Chondrocyte (in vitro differentiated cells): ENCODE measurements around the gene SNX32. TPM values are rescaled to one million over a fixed set of nuclear protein-coding genes. Genes with fewer than 3 reads are reported as not detected.

Experiments used
- DNase-seq: peaks from one replicate; pipeline ENCODE4 v3.0.0; 2021; ENCODE audit warnings: mixed read lengths, low spot score
- H3K27ac Mint-ChIP-seq: one replicate; pipeline ENCODE4 v1.8.0; 2021; ENCODE audit warnings: mild to moderate bottlenecking, moderate library complexity, mixed read lengths; ENCODE audit not compliant: unreplicated experiment
- H3K27me3 Mint-ChIP-seq: 2 replicates; pipeline ENCODE4 v1.8.0; 2021; ENCODE audit warnings: low read depth, mixed read lengths
- H3K36me3 Mint-ChIP-seq: 2 replicates; pipeline ENCODE4 v1.8.0; 2021; ENCODE audit warnings: low read depth, mixed read lengths
- H3K4me1 Mint-ChIP-seq: 2 replicates; pipeline ENCODE4 v1.8.0; 2021; ENCODE audit warnings: low read depth, mild to moderate bottlenecking, mixed read lengths
- H3K4me3 Mint-ChIP-seq: one replicate; pipeline ENCODE4 v1.8.0; 2021; ENCODE audit warnings: mild to moderate bottlenecking, moderate library complexity, mixed read lengths; ENCODE audit not compliant: unreplicated experiment
- H3K9me3 Mint-ChIP-seq: 2 replicates; pipeline ENCODE4 v1.8.0; 2021; ENCODE audit warnings: low read depth, mixed read lengths
- total RNA-seq: library from RNA; stranded (reverse); gene quantifications from 3 replicates; pipeline ENCODE4 v1.2.1, GENCODE V29; 2021
- TF ChIP-seq, protein P1 (sequence below): fragments of 200-600 bp; sonication (generic); IDR thresholded peaks from 2 replicates; pipeline ENCODE4 v1.5.0; 2021; ENCODE audit warnings: antibody characterized with exemption, mild to moderate bottlenecking, moderate library complexity

Gene SNX32
- total RNA-seq, 1 donor from 2014 or later: 0.80 TPM

DNA sequence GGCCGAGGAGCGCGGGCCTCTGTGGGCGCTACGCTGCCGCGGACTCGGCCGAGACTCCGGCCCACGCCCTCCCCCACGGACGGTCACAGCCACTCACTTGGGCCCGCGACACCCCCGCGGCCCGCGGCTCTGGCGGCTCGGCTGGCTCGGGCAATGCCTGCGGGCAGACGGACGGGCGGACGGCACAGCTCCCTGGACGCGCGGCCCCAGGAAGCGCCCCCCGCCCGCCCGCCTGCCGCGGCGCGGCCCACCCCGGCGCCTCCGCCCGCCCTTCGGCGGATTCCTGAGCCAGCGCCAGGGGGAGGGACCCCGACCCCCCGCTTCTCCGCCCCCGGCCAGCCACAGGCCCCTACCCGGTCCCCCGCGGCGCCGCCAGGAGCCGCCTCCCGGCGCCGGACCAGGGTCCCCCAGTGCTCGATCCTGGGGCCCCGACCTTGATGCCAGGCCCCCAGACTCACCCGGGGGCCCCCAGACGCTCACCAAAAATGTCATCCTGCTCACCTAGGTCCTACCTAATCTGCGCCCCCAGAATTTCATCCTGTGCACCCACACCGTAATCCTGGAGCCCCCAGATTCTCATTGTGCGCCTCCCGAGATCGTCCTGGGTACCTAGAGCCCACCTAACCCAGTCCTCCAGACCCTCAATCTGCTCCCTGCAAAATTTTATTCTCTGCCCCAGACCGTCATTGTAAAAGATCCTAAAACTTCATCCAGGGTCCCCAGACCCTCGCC is 39.0 kb downstream of the SNX32 start, which contains the start of gene EFEMP2:
Gene EFEMP2, minus strand, starts transcription at position 215 of the 732 bp plus-strand sequence. CDS start 446 bp downstream, outside the sequence.
- TF ChIP-seq, protein P1, sequence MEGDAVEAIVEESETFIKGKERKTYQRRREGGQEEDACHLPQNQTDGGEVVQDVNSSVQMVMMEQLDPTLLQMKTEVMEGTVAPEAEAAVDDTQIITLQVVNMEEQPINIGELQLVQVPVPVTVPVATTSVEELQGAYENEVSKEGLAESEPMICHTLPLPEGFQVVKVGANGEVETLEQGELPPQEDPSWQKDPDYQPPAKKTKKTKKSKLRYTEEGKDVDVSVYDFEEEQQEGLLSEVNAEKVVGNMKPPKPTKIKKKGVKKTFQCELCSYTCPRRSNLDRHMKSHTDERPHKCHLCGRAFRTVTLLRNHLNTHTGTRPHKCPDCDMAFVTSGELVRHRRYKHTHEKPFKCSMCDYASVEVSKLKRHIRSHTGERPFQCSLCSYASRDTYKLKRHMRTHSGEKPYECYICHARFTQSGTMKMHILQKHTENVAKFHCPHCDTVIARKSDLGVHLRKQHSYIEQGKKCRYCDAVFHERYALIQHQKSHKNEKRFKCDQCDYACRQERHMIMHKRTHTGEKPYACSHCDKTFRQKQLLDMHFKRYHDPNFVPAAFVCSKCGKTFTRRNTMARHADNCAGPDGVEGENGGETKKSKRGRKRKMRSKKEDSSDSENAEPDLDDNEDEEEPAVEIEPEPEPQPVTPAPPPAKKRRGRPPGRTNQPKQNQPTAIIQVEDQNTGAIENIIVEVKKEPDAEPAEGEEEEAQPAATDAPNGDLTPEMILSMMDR: no peak
- DNase-seq: peak; percentile 89
- Mint-ChIP-seq H3K27me3 (no peaks in the 10 kb centered on the region), H3K27ac (peak within 1 kb of the TSS; percentile 92), H3K36me3 (peaks cover 9% of the 10 kb centered on the region), H3K4me1 (peaks cover 34% of the 10 kb centered on the region), H3K9me3 (no peaks in the 10 kb centered on the region), H3K4me3 (peak within 1 kb of the TSS; percentile 86)

DNA sequence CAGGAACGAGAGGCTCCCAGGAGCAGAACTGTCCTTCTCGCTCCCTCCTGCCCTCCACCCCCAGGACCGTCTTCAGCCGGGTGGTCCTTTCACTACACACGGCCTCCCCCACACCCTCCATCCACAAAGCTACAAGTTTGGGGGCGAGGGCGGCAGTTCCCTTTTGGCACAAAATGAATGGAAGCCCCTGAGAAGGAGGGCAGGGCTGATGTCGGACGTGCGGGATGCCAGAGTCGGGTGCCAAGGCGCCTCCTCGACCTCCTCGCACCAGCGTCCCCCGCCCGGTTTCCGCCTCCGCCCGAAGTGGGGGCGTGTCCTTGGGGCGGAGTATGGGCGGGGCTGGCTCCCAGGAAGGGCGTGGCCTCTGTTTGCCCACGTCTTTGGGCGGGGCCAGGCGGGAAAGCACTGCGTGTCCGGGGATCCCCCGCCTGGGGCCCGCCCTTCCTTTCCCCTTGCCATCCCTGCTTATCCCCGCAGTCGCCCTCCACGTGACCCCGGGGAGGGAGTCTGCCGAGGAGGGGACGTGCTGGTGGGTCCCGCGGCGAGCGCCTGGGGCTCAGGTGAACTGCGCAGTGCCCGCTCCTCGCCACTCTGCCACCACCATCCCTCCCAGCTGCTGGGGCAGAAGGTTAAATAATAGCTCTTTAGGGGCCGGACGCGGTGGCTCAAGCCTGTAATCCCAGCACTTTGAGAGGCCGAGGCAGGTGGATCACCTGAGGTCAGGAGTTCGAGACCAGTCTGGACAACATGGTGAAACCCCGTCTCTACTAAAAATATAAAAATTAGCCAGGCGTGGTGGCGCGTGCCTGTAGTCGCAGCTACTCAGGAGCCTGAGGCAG is 39.8 kb downstream of the SNX32 start:
- H3K27me3 Mint-ChIP-seq: no peaks in the 10 kb centered on the region
- TF ChIP-seq, protein P1: no peak
- peak overlapping the region; percentile 92 for H3K27ac Mint-ChIP-seq
- peak overlapping the region; percentile 85 for H3K4me3 Mint-ChIP-seq
- no peaks in the 10 kb centered on the region for H3K9me3 Mint-ChIP-seq
- DNase-seq: peak; percentile 97
- H3K4me1 Mint-ChIP-seq: peaks cover 30% of the 10 kb centered on the region
- peaks cover 7% of the 10 kb centered on the region for H3K36me3 Mint-ChIP-seq

DNA sequence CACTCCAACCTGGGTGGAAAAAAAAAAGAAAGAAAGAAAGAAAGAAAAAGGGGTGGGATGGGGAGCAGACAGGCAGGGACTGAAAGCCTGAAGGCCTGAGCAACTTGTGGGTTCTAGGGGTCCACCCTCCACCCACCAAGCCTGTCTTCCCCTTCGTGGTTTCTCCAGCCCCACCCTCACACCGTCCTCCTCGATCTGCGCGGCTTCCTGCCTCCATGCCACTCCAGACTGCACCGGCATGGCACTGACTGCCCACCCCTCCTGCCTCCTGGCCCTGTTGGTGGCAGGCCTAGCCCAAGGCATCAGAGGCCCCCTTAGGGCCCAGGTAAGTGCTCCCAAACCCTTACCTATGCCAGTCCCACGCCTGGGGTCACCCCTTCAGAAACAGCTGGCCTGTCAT is 45.9 kb downstream of the SNX32 start, which contains the start of gene CTSW:
Gene CTSW, plus strand, starts transcription at position 221 of the 400 bp plus-strand sequence. Its CDS starts 18 bp downstream, at position 239.
- Mint-ChIP-seq H3K4me3 (no peak within 1 kb of the TSS), H3K27ac (no peak within 1 kb of the TSS), H3K36me3 (peaks cover 11% of the 10 kb centered on the region)

DNA sequence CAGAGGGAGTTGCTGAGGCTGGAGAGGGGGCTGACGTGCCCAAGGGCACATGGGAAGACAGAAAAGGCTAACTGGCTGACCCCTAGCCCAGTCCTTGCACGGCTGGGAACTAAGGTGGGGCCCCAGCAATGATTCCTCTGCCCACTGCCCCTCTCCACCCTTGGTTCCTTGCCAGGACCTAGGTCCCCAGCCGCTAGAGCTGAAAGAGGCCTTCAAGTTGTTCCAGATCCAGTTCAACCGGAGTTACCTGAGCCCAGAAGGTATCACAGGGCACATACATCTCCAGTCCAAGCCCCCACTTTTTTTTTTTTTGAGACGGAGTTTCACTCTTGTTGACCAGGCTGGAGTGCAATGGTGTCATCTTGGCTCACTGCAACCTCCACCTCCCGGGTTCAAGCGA is 46.3 kb downstream of the SNX32 start:
- TF ChIP-seq, protein P1: no peak
- no peak for DNase-seq
- H3K27me3 Mint-ChIP-seq: no peaks in the 10 kb centered on the region
- no peak overlapping the region for H3K27ac Mint-ChIP-seq
- H3K4me3 Mint-ChIP-seq: no peak overlapping the region
- peaks cover 11% of the 10 kb centered on the region for H3K36me3 Mint-ChIP-seq
- no peaks in the 10 kb centered on the region for H3K9me3 Mint-ChIP-seq
- peaks cover 8% of the 10 kb centered on the region for H3K4me1 Mint-ChIP-seq

More for the DNA sequence above, 45.9 kb downstream of the SNX32 start, which contains the start of gene CTSW:
- DNase-seq: no peak
- Mint-ChIP-seq H3K4me1 (peaks cover 4% of the 10 kb centered on the region), H3K9me3 (no peaks in the 10 kb centered on the region), H3K27me3 (no peaks in the 10 kb centered on the region)
- TF ChIP-seq, protein P1: no peak

DNA sequence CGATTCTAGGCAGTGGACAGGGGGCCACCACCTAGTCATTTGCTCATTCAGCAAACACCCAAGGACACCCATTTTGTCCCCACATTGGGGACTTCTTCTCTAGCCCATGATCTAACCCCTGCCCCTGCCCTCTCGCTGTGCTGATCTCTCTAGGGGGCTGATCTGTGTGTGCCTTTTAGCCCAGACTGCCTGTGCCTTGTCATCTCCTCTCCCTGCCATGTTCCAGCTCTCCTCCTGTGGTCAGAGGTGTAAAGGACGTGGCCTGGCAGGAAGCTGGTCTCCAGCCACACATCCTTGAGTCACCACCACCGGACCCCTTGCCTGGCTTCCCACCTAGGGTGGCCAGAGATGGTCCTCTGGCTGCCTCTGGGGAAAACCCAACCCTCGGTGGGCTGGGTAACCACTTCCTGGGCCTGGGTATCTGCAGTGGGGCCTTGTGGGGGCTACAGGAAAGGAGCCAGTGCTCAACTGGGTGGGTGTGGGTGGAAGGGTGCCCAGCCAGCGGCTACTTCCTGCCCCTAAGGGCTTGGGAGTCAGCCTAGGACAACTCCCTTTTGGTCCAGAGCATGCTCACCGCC is 47.2 kb downstream of the SNX32 start:
- TF ChIP-seq, protein P1: no peak

More for the DNA sequence above, 47.2 kb downstream of the SNX32 start:
- Mint-ChIP-seq H3K27ac (no peak overlapping the region), H3K9me3 (no peaks in the 10 kb centered on the region), H3K27me3 (no peaks in the 10 kb centered on the region), H3K4me3 (no peak overlapping the region), H3K36me3 (peaks cover 14% of the 10 kb centered on the region), H3K4me1 (peaks cover 9% of the 10 kb centered on the region)
- peak; percentile 78 for DNase-seq
